ENCODE measurements around the gene KRT6A. TPM values are rescaled to one million over a fixed set of nuclear protein-coding genes. Genes with fewer than 3 reads are reported as not detected.
A peak's percentile ranks its signal among the peaks of the same experiment; 100 is the strongest.
"Not testable (repeated sequence)": the region's sequence is repeated elsewhere in the genome, so short reads cannot be mapped to it uniquely, and the experiment has no call there.

The KRT6A gene
- total RNA-seq, 1 donor from 2014 or later = not detected

- no peak for DNase-seq
Observed at GRCh38 chr12:52508211-52508610, 15.2 kb upstream of the KRT6A start.

GRCh38 chr12:52506858-52507715, 14.0 kb upstream of the KRT6A start:
- H3K4me1 ChIP-seq = no peaks in the 10 kb centered on the region
- H3K36me3 ChIP-seq = no peaks in the 10 kb centered on the region
- no peak overlapping the region for H3K4me3 ChIP-seq
- TF ChIP-seq, protein P1, sequence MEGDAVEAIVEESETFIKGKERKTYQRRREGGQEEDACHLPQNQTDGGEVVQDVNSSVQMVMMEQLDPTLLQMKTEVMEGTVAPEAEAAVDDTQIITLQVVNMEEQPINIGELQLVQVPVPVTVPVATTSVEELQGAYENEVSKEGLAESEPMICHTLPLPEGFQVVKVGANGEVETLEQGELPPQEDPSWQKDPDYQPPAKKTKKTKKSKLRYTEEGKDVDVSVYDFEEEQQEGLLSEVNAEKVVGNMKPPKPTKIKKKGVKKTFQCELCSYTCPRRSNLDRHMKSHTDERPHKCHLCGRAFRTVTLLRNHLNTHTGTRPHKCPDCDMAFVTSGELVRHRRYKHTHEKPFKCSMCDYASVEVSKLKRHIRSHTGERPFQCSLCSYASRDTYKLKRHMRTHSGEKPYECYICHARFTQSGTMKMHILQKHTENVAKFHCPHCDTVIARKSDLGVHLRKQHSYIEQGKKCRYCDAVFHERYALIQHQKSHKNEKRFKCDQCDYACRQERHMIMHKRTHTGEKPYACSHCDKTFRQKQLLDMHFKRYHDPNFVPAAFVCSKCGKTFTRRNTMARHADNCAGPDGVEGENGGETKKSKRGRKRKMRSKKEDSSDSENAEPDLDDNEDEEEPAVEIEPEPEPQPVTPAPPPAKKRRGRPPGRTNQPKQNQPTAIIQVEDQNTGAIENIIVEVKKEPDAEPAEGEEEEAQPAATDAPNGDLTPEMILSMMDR (IDR thresholded peaks at IDR 0.05; ENCODE audit: borderline replicate concordance) = peak; percentile 70
- no peak for DNase-seq
- H3K9me3 ChIP-seq (replicated peaks) = peaks cover 4% of the 10 kb centered on the region
- intact Hi-C loops (cut with micrococcal nuclease) = loop anchor here (5.0 to 10.0 kb wide), 2 partner anchors 132 to 350 kb away; no protein-coding TSS in a partner anchor
- no peak overlapping the region for H3K27ac ChIP-seq (replicated peaks)
- H3K27me3 ChIP-seq (ENCODE audit: low read depth) = peaks cover 53% of the 10 kb centered on the region

More at GRCh38 chr12:52508211-52508610, 15.2 kb upstream of the KRT6A start:
- Histone ChIP-seq H3K4me3 (no peak overlapping the region), H3K9me3 (replicated peaks) (peaks cover 4% of the 10 kb centered on the region), H3K27ac (replicated peaks) (no peak overlapping the region), H3K4me1 (no peaks in the 10 kb centered on the region), H3K27me3 (ENCODE audit: low read depth) (peaks cover 62% of the 10 kb centered on the region), H3K36me3 (no peaks in the 10 kb centered on the region)
- intact Hi-C loops (cut with micrococcal nuclease) = loop anchor here (5.0 to 10.0 kb wide), 2 partner anchors 133 to 351 kb away; no protein-coding TSS in a partner anchor
- TF ChIP-seq, protein P1 (IDR thresholded peaks at IDR 0.05; ENCODE audit: borderline replicate concordance) = no peak

DNA sequence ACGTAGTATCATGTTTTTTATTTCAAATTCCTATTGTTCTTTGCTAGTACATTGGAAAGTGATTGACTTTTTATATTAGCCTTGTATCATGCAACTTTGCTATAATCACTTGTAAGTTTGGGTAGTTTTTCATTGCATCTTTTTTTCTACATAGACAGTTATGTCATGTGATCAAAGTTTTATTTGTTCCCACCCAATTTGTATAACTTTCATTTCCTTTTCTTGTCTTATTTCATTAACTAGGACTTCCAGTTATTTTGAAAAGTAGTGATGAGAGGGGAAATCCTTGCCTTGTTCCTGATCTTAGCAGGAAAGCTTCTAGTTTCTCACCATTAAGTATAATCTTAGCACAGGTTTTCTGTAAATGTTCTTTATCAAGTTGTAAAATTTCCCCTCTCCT, 9.8 kb upstream of the KRT6A start:
- TF ChIP-seq, protein P1 (IDR thresholded peaks at IDR 0.05; ENCODE audit: borderline replicate concordance) = no peak
- H3K4me3 ChIP-seq = no peak overlapping the region
- H3K27me3 ChIP-seq (ENCODE audit: low read depth) = peaks cover 42% of the 10 kb centered on the region
- no peaks in the 10 kb centered on the region for H3K36me3 ChIP-seq
- intact Hi-C loops (cut with micrococcal nuclease) = loop anchor here (10.0 kb wide), 1 partner anchor 128 kb away; no protein-coding TSS in a partner anchor
- no peak overlapping the region for H3K27ac ChIP-seq (replicated peaks)
- H3K4me1 ChIP-seq = no peaks in the 10 kb centered on the region
- H3K9me3 ChIP-seq (replicated peaks) = no peaks in the 10 kb centered on the region
- DNase-seq = no peak

DNA sequence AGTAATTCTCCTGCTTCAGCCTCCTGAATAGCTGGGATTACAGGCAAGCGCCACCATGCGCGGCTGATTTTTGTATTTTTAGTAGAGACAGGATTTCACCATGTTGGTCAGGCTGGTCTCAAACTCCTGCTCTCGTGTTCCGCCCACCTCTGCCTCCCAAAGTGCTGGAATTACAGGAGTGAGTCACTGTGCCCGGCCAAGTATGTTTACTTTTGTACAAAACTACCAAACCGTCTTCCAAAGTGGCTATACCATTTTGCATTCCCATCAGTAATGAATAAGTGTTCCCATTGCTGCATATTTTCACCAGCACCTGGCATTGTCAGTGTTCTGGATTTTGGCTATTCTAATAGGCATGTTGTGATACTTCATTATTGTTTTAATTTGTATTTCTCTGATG, 8.4 kb upstream of the KRT6A start:
- Histone ChIP-seq H3K4me3 (no peak overlapping the region), H3K4me1 (peaks cover 8% of the 10 kb centered on the region), H3K9me3 (replicated peaks) (no peaks in the 10 kb centered on the region), H3K36me3 (no peaks in the 10 kb centered on the region), H3K27me3 (ENCODE audit: low read depth) (peaks cover 30% of the 10 kb centered on the region), H3K27ac (replicated peaks) (no peak overlapping the region)
- intact Hi-C loops (cut with micrococcal nuclease) = loop anchor here (10.0 kb wide), 1 partner anchor 127 kb away; no protein-coding TSS in a partner anchor
- DNase-seq = no peak
- TF ChIP-seq, protein P1 (IDR thresholded peaks at IDR 0.05; ENCODE audit: borderline replicate concordance) = no peak

DNA sequence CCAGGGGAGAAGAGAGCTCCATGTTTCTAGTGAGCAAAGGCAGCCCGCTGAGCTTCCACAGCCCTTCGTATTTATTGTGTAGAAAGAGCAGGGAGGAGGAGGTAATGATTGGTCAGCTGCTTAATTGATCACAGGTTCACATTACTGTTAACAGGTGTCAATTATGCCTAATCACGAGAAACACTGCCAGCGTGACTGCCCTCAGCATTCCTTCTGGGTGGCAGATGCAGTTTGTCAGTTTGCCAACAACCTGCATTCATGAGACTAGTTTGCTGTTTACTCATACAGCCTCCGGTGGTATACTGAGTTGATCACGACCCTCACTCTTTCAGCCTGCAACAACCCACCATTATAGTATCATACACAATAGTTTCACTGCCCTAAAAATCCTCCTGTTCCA, 7.5 kb upstream of the KRT6A start:
- H3K27me3 ChIP-seq (ENCODE audit: low read depth) = peaks cover 21% of the 10 kb centered on the region
- intact Hi-C loops (cut with micrococcal nuclease) = loop anchor here (10.0 kb wide), 1 partner anchor 126 kb away; no protein-coding TSS in a partner anchor
- not testable (repeated sequence) for H3K36me3 ChIP-seq; H3K9me3 ChIP-seq (replicated peaks); H3K4me3 ChIP-seq; DNase-seq; H3K27ac ChIP-seq (replicated peaks)
- H3K4me1 ChIP-seq = peaks cover 17% of the 10 kb centered on the region
